Ovary (tissue), 9 donors: ENCODE results near the gene LRFN4. TPM values are rescaled to one million over a fixed set of nuclear protein-coding genes. Genes with fewer than 3 reads are reported as not detected.

Experiments
- DNase-seq, 5 donors: peaks; one replicate each; pipeline ENCODE4 v3.0.0-alpha.2; 2019 to 2020
- H3K27ac ChIP-seq, 2 donors: fragments of 200-600 bp; one replicate each; pipeline versions ENCODE4 v1.5.1 to v1.8.0; 2019 to 2022
- H3K27me3 ChIP-seq: fragments of 200-600 bp; one replicate; pipeline ENCODE4 v1.8.0; 2022
- H3K36me3 ChIP-seq: fragments of 200-600 bp; sonication (generic); one replicate; pipeline ENCODE4 v1.5.1; 2019
- H3K4me1 ChIP-seq: one replicate; pipeline ENCODE4 v1.8.1; 2013; ENCODE audit warnings: mild to moderate bottlenecking, moderate library complexity; ENCODE audit not compliant: insufficient read depth
- H3K4me3 ChIP-seq: fragments of 200-600 bp; sonication (generic); one replicate; pipeline ENCODE4 v1.5.1; 2017
- H3K9me3 ChIP-seq, 2 donors: fragments of 200-600 bp in 1 of 2; sonication (generic) in 1 of 2; one replicate each; pipeline versions ENCODE4 v1.5.1 to v1.8.1; 2013 to 2019; ENCODE audit warnings: mild to moderate bottlenecking in 1 of 2, moderate library complexity in 1 of 2
- CTCF ChIP-seq, 3 donors: fragments of 450-650 bp in 2 of 3; fragments of 200-600 bp in 1 of 3; IDR thresholded peaks; one replicate each; pipeline versions ENCODE4 v1.5.1 to v1.8.0; 2016 to 2022; ENCODE audit warnings: antibody characterized with exemption in 3 of 3, mild to moderate bottlenecking in 1 of 3
- EP300 ChIP-seq: sonication (generic); formaldehyde crosslinking; IDR thresholded peaks from one replicate; pipeline ENCODE4 v1.6.1; 2017; ENCODE audit warnings: antibody characterized with exemption
- POLR2A ChIP-seq: fragments of 450-650 bp; IDR thresholded peaks from one replicate; pipeline ENCODE4 v1.6.1; 2017; ENCODE audit warnings: antibody characterized with exemption, mild to moderate bottlenecking, moderate library complexity
- WGBS, 3 donors: extraction: QIAGEN DNeasy Blood & Tissue Kit in 1 of 3; methylation state at CpG; one replicate each; pipeline versions ENCODE4 v1.1.5 to v1.1.7; 2013 to 2017; 5-methylcytosine and 5-hydroxymethylcytosine counted together
- intact Hi-C, 4 donors: fragments of 100-400 bp; cut with DNase I; formaldehyde crosslinking; loops; one replicate each; pipeline versions ENCODE4 v1.11.0 to v1.15.1; 2022 to 2023
- polyA plus RNA-seq, 2 donors: library from polyadenylated mRNA; stranded (reverse); fragments of 200-250 nt in 1 of 2; fragments of 350-450 nt in 1 of 2; fragmentation: Illumina TruSeq in 1 of 2; extraction: RNeasy Lipid Tissue Mini Kit (QIAGEN cat#74804) in 1 of 2; gene quantifications; one replicate each; pipeline ENCODE4 v1.2.3, GENCODE V29; 2013 to 2014
- total RNA-seq, 7 donors: library from RNA; depleted of rRNA in 2 of 7; stranded (reverse); fragments of >200 nt in 2 of 7; fragmentation: NEBNext Ultra II Directional in 3 of 7; extraction: Animal tissue kit (Norgen Biotek cat#: 25700) in 3 of 7; gene quantifications; one replicate each; pipeline versions ENCODE4 v1.1.0 to v1.2.4, GENCODE V29; 2016 to 2023
- donor health status: DM: no; HTN: no; CAD: no; lungs with moderate emphysema.
- donor health status: DM: no; HTN: no; CAD: no.
- donor health status: Bipolar disorder and iron deficiency.
- donor health status: DM: yes; HTN: yes; CAD: no.
- donor health status: DM: no; HTN: no; CAD: no.
- donor health status: DM: yes; HTN: yes; CAD: no.

The LRFN4 gene
- total and polyA plus RNA-seq, 9 donors: 1.3 to 18.1 (median 9.3) TPM; not detected in 1

GRCh38 chr11:66880496-66881450, 23.9 kb downstream of the LRFN4 start:
- no peak for TF ChIP-seq EP300
- no peaks in the 10 kb centered on the region for H3K4me1 ChIP-seq
- WGBS, 3 donors: 81 to 85% (median 83%) methylated on average over 14 of the region's 14 CpGs
- intact Hi-C loops: no loop called here
- no peaks in the 10 kb centered on the region for H3K9me3 ChIP-seq
- no peak overlapping the region for H3K4me3 ChIP-seq
- H3K27ac ChIP-seq: no peak overlapping the region
- H3K36me3 ChIP-seq: no peaks in the 10 kb centered on the region
- no peaks in the 10 kb centered on the region for H3K27me3 ChIP-seq
- DNase-seq: peak in 1 of 5 donors; percentile 21

GRCh38 chr11:66881451-66881835, 24.6 kb downstream of the LRFN4 start:
- 94 to 96% (median 95%) methylated on average over 10 of the region's 10 CpGs for WGBS, 3 donors
- TF ChIP-seq CTCF (IDR thresholded peaks at IDR 0.05): no peak
- no peak for TF ChIP-seq POLR2A
- no peak for TF ChIP-seq EP300
- peak in 1 of 5 donors; percentile 7 for DNase-seq
- intact Hi-C loops: no loop called here
- Histone ChIP-seq H3K27me3 (no peaks in the 10 kb centered on the region), H3K27ac (no peak overlapping the region), H3K9me3 (no peaks in the 10 kb centered on the region), H3K4me3 (no peak overlapping the region), H3K36me3 (no peaks in the 10 kb centered on the region), H3K4me1 (peaks cover under 1% of the 10 kb centered on the region)

DNA sequence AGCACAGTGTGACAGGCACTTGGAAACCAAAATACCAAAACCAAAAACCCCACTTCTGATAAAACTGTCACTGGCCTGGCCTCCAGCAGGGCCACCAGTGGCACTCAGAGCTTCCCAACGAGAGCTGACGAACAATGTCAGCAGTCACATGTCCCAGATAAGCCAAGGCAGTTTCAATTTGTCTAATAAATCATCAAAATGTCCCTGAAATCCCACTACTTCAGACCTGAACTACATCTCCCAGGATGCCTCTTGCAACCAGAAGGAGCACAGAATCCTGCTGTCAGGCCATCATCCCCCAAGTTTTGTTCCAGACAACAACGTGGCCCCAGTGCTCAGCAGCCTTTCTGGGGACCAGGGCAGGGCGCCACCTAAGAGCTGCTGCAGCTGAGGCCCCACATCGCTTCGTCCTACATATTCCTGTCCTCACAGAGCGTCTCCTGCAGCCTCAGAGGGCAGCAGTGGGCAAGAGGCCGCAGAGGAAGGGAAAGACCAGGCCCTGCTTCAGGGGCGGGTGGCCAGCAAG, 25.1 kb downstream of the LRFN4 start:
- intact Hi-C loops: no loop called here
- no peak for TF ChIP-seq CTCF (IDR thresholded peaks at IDR 0.05)
- TF ChIP-seq POLR2A: no peak
- no peak for TF ChIP-seq EP300
- DNase-seq: peak in 1 of 5 donors; percentile 5
- Histone ChIP-seq H3K4me1 (peaks cover 6% of the 10 kb centered on the region), H3K27me3 (no peaks in the 10 kb centered on the region), H3K9me3 (no peaks in the 10 kb centered on the region), H3K27ac (no peak overlapping the region), H3K4me3 (no peak overlapping the region), H3K36me3 (no peaks in the 10 kb centered on the region)
- 77 to 86% (median 86%) methylated on average over 9 of the region's 9 CpGs for WGBS, 3 donors

DNA sequence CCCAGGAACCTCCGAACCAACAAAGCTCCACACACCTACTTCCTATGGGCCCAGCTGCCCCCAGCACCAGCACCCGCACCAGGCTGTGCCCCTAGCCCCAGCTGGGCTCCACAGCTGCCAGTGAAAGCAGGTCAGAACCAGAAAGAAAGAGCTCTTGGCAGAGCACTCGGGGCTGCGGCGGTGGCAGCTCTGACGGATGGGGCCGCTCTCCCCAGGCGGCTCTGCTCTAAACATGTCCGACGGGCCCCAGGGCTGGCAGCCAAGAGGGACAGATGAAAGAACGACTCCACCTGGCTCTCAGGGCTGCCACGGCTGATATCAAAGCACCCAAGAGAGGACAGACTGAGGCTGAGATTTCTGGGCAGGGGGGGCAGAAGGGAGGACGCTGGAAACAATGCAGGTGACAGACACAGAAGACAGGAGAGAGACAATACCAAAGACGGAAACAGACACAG, 25.7 kb downstream of the LRFN4 start:
- Histone ChIP-seq H3K27me3 (no peaks in the 10 kb centered on the region), H3K4me3 (no peak overlapping the region), H3K4me1 (peaks cover 7% of the 10 kb centered on the region), H3K36me3 (no peaks in the 10 kb centered on the region), H3K9me3 (no peaks in the 10 kb centered on the region), H3K27ac (no peak overlapping the region)
- intact Hi-C loops: no loop called here
- peak in 1 of 5 donors; percentile 15 for DNase-seq
- 60 to 65% (median 63%) methylated on average over 14 of the region's 14 CpGs for WGBS, 3 donors
- TF ChIP-seq CTCF (IDR thresholded peaks at IDR 0.05): no peak
- TF ChIP-seq POLR2A: no peak
- no peak for TF ChIP-seq EP300
